CD4-positive, alpha-beta T cell (primary cell): ENCODE data around the gene CDKN2B-AS1. TPM values are rescaled to one million over a fixed set of nuclear protein-coding genes. Genes with fewer than 3 reads are reported as not detected.

ENCODE experiments used
- ATAC-seq: fragments of 200-7000 bp; cut with Tn5 transposase; one replicate; pipeline ENCODE4 v1.10.0; 2022; ENCODE audit warnings: mild to moderate bottlenecking; ENCODE audit not compliant: poor library complexity
- CTCF ChIA-PET: fragments of 350-600 bp; sonication (Branson Sonifier 250); formaldehyde crosslinking; loops from one replicate; lab custom pipeline; 2021; ENCODE audit warnings: antibody characterized with exemption, inconsistent platforms; lab: Charles Lee
- POLR2A ChIA-PET: fragments of 350-600 bp; sonication (Branson Sonifier 250); formaldehyde crosslinking; loops from one replicate; lab custom pipeline; 2021; ENCODE audit warnings: antibody characterized with exemption, inconsistent platforms; lab: Charles Lee
- DNase-seq, 14 experiments: peaks; one replicate each; pipeline ENCODE4 v3.0.0-alpha.2; 2013 to 2020; ENCODE audit warnings: mixed read lengths in 2 of 14
- H3K27ac ChIP-seq, 2 donors: one replicate each; pipeline versions ENCODE4 v1.5.1 to v1.7.0; 2013; ENCODE audit warnings: low read length in 2 of 2, low read depth in 1 of 2, mild to moderate bottlenecking in 1 of 2
- H3K27me3 ChIP-seq, 2 experiments: 1 replicate in 1 of 2; 2 replicates in 1 of 2; pipeline versions ENCODE4 v1.6.1 to v1.7.0; 2013; ENCODE audit warnings: low read length in 2 of 2, control low read depth in 1 of 2, mild to moderate bottlenecking in 1 of 2, moderate library complexity in 1 of 2; ENCODE audit not compliant: insufficient read depth in 2 of 2, control insufficient read depth in 1 of 2
- H3K36me3 ChIP-seq: one replicate; pipeline ENCODE4 v1.6.1; 2013; ENCODE audit warnings: low read length, control low read depth; ENCODE audit not compliant: insufficient read depth
- H3K4me1 ChIP-seq: one replicate; pipeline ENCODE4 v1.6.1; 2013; ENCODE audit warnings: low read length, control low read depth; ENCODE audit not compliant: insufficient read depth
- H3K4me3 ChIP-seq: one replicate; pipeline ENCODE4 v1.5.1; 2013; ENCODE audit warnings: mild to moderate bottlenecking, low read length, moderate library complexity
- H3K9me3 ChIP-seq, 2 experiments: 1 replicate in 1 of 2; 2 replicates in 1 of 2; pipeline versions ENCODE4 v1.6.1 to v1.7.0; 2013; ENCODE audit warnings: low read length in 2 of 2, mild to moderate bottlenecking in 2 of 2, control low read depth in 1 of 2, moderate library complexity in 1 of 2; ENCODE audit not compliant: control insufficient read depth in 1 of 2, insufficient read depth in 1 of 2
- H3K27ac Mint-ChIP-seq: one replicate; pipeline ENCODE4 v1.8.0; 2020; ENCODE audit warnings: mixed read lengths
- H3K27me3 Mint-ChIP-seq: one replicate; pipeline ENCODE4 v1.8.0; 2021; ENCODE audit warnings: mixed read lengths
- H3K36me3 Mint-ChIP-seq: one replicate; pipeline ENCODE4 v1.8.0; 2021; ENCODE audit warnings: low read depth, mixed read lengths
- H3K4me1 Mint-ChIP-seq: one replicate; pipeline ENCODE4 v1.8.0; 2021; ENCODE audit warnings: low read depth, mixed read lengths
- H3K4me3 Mint-ChIP-seq: one replicate; pipeline ENCODE4 v1.8.0; 2020; ENCODE audit warnings: mild to moderate bottlenecking, mixed read lengths
- H3K9me3 Mint-ChIP-seq: one replicate; pipeline ENCODE4 v1.8.0; 2020; ENCODE audit warnings: mixed read lengths
- CTCF ChIP-seq: fragments of 200-600 bp; IDR thresholded peaks from one replicate; pipeline ENCODE4 v1.8.0; 2022; ENCODE audit warnings: antibody characterized with exemption, mild to moderate bottlenecking
- intact Hi-C, 2 experiments: fragments of 100-400 bp; cut with DNase I in 1 of 2; cut with micrococcal nuclease in 1 of 2; formaldehyde crosslinking; loops; one replicate each; pipeline versions ENCODE4 v1.15.1 to v1.9.0; 2023 to 2025; cut with DNase I, micrococcal nuclease
- total RNA-seq, 174 experiments: library from RNA in 2 of 174; stranded (reverse) in 2 of 174; gene quantifications; one replicate each; pipeline ENCODE4 v1.2.3 and lab custom pipeline; 2021 to 2026

Gene CDKN2B-AS1
- total RNA-seq, 2 experiments from 2014 or later: 0.25 to 0.30 TPM

GRCh38 chr9:22045423-22045822, 50.8 kb downstream of the CDKN2B-AS1 start:
- ATAC-seq (no peak), DNase-seq (peak in 1 of 14 experiments; percentile 37)
- no peaks in the 10 kb centered on the region for H3K36me3 Mint-ChIP-seq
- Histone ChIP-seq H3K27ac (no peak overlapping the region), H3K27me3 (no peaks in the 10 kb centered on the region), H3K4me3 (no peak overlapping the region), H3K36me3 (no peaks in the 10 kb centered on the region), H3K4me1 (no peaks in the 10 kb centered on the region), H3K9me3 (no peaks in the 10 kb centered on the region)
- ChIA-PET CTCF (interaction anchor here (1.3 kb wide), 1 partner anchor 37 kb away, joined by 4 read pairs; the partner anchor contains the start of gene CDKN2B), POLR2A (interaction anchor here (0.6 kb wide), 1 partner anchor 99 kb away, joined by 4 read pairs; no protein-coding TSS in a partner anchor)
- intact Hi-C loops: loop anchor here in 1 of 2 experiments (10.0 kb wide), 1 partner anchor 341 kb away; no protein-coding TSS in a partner anchor
- H3K27me3 Mint-ChIP-seq: peaks cover 7% of the 10 kb centered on the region
- no peaks in the 10 kb centered on the region for H3K4me1 Mint-ChIP-seq
- no peaks in the 10 kb centered on the region for H3K9me3 Mint-ChIP-seq
- H3K27ac Mint-ChIP-seq: no peak overlapping the region
- H3K4me3 Mint-ChIP-seq: no peak overlapping the region
- no peak for TF ChIP-seq CTCF

- peaks cover 8% of the 10 kb centered on the region for H3K4me1 Mint-ChIP-seq
- DNase-seq: no peak
These were observed 51.8 kb downstream of the CDKN2B-AS1 start for GRCh38 chr9:22046243-22046885.

GRCh38 chr9:22047596-22047995, 53.0 kb downstream of the CDKN2B-AS1 start:
- Histone ChIP-seq H3K4me3 (no peak overlapping the region), H3K27me3 (no peaks in the 10 kb centered on the region), H3K9me3 (no peaks in the 10 kb centered on the region), H3K36me3 (no peaks in the 10 kb centered on the region), H3K27ac (no peak overlapping the region), H3K4me1 (no peaks in the 10 kb centered on the region)
- POLR2A ChIA-PET: no interaction called here
- H3K9me3 Mint-ChIP-seq: no peaks in the 10 kb centered on the region
- H3K4me1 Mint-ChIP-seq: peaks cover 12% of the 10 kb centered on the region
- DNase-seq (no peak), ATAC-seq (no peak)
- intact Hi-C loops: loop anchor here in 1 of 2 experiments (10.0 kb wide), 1 partner anchor 343 kb away; no protein-coding TSS in a partner anchor
- no peak overlapping the region for H3K27ac Mint-ChIP-seq
- CTCF ChIA-PET: interaction anchor here (0.7 to 1.1 kb wide), 2 partner anchors 129 to 234 kb away, joined by 3 read pairs; no protein-coding TSS in a partner anchor
- no peak overlapping the region for H3K4me3 Mint-ChIP-seq
- H3K36me3 Mint-ChIP-seq: no peaks in the 10 kb centered on the region
- no peak for TF ChIP-seq CTCF
- peaks cover 7% of the 10 kb centered on the region for H3K27me3 Mint-ChIP-seq

More at GRCh38 chr9:22046243-22046885, 51.8 kb downstream of the CDKN2B-AS1 start:
- no peaks in the 10 kb centered on the region for H3K9me3 Mint-ChIP-seq
- Histone ChIP-seq H3K4me3 (no peak overlapping the region), H3K27me3 (no peaks in the 10 kb centered on the region), H3K27ac (no peak overlapping the region), H3K4me1 (no peaks in the 10 kb centered on the region), H3K9me3 (no peaks in the 10 kb centered on the region), H3K36me3 (no peaks in the 10 kb centered on the region)
- intact Hi-C loops: loop anchor here in 1 of 2 experiments (10.0 kb wide), 1 partner anchor 342 kb away; no protein-coding TSS in a partner anchor
- ChIA-PET CTCF (interaction anchor here (1.3 kb wide), 1 partner anchor 38 kb away, joined by 4 read pairs; the partner anchor contains the start of gene CDKN2B), POLR2A (no interaction called here)
- no peak overlapping the region for H3K4me3 Mint-ChIP-seq
- H3K27ac Mint-ChIP-seq: no peak overlapping the region
- no peak for ATAC-seq
- TF ChIP-seq CTCF: no peak
- H3K36me3 Mint-ChIP-seq: no peaks in the 10 kb centered on the region
- H3K27me3 Mint-ChIP-seq: peaks cover 7% of the 10 kb centered on the region
